Epidermal melanocyte (primary cell): ENCODE data around the gene PLXNA3.
"Not testable (repeated sequence)": the region's sequence is repeated elsewhere in the genome, so short reads cannot be mapped to it uniquely, and the experiment has no call there.

Experiments used
- DNase-seq: peaks from one replicate; pipeline ENCODE4 v3.0.0; 2011; ENCODE audit warnings: low spot score; ENCODE audit not compliant: insufficient read length

PLXNA3 gene

DNA sequence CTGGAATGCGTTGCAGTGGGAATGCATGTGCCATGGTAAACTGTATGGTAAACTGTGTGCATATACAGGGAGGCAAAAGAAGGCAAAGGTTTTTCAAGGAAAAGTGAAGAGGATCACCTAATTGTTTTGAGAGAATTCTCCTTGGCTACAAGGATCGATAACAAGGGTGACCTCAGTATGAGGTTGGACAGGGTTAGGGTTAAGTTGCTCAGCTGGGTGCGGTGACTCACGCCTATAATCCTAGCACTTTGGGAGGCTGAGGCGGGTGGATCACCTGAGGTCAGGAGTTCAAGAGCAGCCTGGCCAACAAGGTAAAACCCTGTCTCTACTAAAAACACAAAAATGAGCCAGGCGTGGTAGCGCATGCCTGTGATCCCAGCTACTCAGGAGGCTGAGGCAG, 43.3 kb downstream of the PLXNA3 start:
- not testable (repeated sequence) for DNase-seq

DNA sequence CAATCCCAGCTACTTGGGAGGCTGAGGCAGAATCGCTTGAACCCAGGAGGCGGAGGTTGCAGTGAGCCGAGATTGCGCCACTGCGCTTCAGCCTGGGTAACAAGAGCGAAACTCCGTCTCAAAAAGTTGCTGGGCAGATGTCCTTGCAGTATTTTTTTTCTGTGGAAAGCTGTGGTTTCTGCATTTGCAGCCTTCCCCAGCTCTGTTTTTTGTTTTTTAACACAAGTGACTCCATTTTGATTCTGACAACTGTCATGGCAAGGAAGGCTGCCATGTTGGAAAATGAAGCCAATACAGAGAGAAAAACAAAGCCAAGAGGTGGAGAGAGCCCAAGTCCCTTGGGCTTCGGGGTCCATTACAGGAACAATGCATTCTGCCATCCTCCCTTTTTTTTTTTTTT, 44.0 kb downstream of the PLXNA3 start:
- DNase-seq = no peak

DNA sequence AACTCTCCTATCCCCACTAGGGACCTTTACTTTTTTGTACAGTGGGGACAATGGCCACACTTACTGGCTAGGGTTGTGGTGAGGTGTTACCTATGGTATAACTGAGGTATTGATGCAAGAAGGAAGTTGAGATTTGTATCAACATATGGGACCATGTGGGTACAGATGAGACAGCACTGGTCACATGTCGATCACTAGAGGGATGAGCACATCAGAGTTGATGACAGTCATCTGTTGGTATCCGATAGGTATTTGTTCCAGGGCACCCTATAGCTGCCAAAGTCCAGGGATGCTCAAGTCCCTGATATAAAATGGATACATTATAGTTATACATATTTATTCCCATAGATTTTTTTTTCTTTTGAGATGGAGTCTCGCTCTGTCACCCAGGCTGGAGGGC, 44.9 kb downstream of the PLXNA3 start:
- DNase-seq = no peak

GRCh38 chrX:154505734-154506133, 47.7 kb downstream of the PLXNA3 start:
- no peak for DNase-seq

DNA sequence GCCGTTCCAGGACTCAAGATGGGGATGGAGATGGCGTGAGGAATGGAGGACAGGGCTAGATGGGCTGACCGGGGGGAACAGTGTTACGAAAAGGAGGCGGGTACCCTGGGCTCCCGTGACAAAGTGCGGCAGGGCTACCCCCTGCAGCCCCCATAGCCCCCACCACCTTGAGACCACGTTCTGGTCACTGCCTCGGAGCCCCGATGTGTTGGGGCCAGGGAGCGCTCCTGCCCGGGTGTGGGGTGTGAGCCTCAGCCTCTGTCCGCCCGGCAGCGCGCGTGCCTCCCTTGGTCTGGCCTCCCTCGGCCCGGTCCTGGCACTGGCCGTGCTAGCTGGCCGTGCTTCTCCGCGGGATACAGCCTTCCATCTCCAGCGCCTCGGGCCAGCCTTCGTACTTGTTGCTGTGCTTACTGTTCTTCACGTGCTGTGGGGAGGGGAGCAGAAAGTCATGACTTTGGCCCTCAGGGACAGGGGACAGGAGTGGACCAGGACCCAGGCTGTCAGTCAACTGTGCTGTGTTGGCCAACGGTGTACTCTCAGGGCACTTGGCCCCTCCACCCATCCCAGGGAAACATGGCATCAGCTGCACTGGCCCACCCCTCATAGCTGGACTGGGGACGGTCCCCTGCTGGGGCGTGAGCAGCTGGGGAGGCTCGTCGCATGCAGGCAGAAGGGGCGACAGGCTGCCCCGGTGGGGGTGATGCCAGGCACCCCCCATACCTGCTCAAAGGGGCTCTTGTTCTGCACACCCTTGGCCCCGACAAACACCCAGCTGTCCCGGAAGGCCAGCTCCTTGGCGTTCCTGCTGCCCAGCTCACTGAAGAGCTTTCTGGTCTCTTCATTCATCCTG, 48.6 kb downstream of the PLXNA3 start:
- no peak for DNase-seq

DNA sequence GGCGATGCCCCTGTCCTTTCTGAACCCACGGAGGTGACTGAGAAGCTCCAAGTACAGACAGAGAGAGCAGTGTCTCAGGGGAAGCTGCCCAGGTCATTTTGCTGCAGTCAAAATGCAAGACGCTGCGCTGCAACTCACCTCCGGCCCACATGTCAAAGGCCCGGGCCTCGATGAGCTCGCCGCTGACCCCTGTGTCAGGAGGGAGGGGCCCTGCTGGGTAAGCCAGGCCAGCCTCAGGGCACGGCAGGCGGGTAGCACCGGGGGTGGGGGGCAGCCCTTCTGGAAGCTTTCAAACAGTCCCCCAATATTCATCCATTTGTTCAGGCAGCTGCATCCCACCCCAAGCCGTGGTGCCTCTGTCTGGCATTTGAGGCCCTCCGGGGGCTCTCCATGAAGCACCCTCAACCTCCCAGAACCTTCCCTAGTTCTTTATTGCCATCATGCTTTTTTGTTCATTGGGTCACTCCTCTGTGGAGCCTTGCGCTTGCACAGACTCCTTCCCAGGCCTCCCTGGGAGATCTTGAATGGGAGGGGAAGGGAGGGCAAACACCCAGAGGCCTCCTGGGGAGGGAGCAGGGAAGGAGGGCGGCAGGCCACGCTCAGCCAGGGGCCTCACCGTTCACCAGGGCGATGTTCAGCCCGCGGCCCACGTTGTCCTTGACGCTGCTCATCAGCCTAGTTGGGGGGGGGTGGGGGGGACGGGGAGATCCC, 49.7 kb downstream of the PLXNA3 start:
- no peak for DNase-seq

DNA sequence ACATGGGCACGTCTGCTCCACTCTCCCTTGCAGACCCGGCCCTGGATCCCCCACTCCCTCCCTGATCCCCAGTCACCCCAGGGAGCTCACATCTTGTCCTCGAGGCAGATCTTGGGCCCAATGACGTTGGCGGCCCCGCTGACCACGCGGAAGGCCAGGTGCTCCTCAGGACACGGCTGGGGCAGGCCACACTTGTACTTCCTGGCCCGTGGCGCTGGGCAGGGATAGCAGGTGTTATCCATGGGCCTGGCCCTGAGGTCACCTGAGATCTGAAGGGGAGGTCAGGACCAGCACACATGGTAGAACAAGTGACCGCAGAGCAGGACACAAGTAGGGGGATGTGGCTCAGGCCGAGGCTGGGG, 50.3 kb downstream of the PLXNA3 start:
- no peak for DNase-seq

DNA sequence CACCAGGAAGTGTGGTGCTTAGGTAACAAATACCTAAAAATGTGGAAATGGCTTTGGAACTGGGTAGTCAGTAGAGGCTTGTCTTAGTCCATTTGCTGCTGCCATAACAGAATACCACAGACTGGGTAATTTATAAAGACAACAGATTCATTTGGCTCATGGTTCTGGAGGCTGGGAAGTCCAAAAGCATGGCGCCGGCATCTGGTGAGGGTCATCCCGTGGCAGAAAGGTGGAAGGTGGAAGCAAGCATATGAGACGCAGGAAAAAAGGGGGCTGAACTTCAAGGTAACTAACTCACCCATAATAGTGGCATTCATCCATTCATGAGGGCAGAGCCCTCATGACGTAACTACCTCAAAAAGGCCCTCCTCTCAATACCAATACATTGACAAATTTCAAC, 51.4 kb downstream of the PLXNA3 start:
- no peak for DNase-seq

DNA sequence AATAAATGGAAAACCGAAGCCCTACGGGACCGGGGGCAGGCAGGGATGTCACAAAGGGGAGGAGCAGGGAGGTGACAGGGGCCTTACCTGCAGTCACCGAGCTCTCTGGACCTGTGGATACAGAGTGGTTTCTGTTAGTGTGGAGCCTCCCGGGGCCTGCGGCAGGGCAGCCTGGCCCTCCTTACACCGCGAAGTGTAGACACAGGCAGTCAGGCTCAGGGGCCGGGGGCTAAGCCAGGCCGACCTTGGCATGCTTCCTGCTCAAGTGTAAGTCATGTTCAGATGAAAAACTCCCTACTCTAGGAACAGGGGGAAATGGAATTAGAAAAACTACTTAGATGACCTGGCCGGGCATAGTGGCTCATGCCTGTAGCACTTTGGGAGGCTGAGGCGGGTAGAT, 53.7 kb downstream of the PLXNA3 start:
- DNase-seq = no peak

- no peak for DNase-seq
Observed at GRCh38 chrX:154512879-154513553, 54.9 kb downstream of the PLXNA3 start.

GRCh38 chrX:154513716-154514115, 55.6 kb downstream of the PLXNA3 start:
- DNase-seq = no peak

GRCh38 chrX:154515090-154515965, 57.2 kb downstream of the PLXNA3 start:
- no peak for DNase-seq

DNA sequence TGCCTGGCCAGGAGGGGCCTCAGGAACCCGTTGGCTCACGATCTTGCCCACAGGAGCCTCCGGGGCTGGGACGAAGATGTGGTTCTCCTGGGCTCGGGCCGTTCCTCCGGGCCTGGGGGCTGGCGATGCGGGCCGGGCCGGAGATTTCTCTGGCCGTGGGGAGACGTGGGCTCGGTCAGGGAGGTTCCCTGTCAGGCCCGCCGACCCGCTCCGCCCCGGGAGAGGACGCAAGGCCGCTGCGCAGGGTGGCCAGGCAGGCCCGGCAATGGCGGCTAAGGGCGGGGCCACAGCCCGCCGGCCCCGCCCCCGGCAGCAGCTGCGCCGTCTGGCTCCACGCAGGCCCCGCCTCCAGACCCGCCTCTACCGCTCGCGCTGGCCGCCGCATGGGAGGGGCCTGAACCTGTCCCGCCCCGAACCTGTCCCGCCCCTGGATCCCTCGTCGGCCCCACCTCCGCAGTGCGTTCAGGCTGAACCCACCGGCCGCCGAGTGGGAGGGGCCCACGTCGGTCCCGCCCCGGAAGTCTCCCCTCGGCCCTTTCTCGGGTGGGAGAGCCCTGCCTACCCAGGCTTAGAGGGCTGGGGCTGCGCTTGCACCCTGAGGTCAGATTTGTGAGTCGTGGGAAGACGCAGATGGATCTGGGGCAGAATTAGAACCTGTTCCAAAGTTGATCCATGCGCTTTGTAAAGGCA, 58.0 kb downstream of the PLXNA3 start, which contains the start of gene FAM3A:
FAM3A (minus strand) TSS at position 267 of the 690 bp plus-strand sequence. CDS start 460 bp downstream, outside the sequence.
- no peak for DNase-seq

DNA sequence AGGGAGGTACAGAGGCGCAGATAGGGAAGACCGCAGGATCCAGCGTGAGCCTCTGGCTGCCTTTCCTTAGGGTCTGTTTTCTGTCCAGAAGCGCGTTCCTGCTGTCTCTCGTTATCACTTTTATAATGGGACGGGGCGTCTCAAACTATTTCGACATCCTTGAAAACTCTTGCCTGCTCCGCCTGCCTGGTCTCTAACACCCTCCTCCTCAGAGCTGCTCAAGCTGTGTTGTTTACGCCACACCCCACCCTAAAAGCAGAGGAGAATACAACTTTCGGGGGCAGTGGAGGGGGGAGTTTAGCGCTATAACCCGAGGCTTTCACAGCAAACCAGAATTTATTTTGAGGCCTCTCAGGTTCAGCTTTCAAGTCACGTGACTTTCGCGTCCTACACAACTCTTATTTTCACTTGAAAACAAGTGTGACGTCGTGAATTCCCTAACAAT, 58.6 kb downstream of the PLXNA3 start:
- no peak for DNase-seq

GRCh38 chrX:154517101-154517781, 59.2 kb downstream of the PLXNA3 start:
- DNase-seq = no peak

DNA sequence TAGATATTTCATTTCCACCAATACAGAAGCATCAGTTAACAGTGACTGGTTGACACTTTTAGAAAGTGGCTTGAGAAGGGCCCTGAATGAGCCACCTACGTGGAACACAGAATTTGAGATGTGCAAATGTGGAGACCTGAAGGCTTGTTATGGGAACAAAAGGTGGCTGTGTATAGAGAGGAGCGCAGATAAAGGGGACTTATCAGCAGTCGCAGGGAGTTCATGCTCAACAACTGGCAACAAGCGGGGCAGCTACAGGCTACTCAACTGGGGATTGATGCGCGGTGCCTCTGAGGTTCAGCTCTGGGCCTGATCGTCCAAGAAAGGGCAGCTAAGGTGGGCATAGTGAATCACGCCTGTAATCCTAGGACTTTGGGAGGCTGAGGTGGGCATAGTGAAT, 61.3 kb downstream of the PLXNA3 start:
- no peak for DNase-seq

DNA sequence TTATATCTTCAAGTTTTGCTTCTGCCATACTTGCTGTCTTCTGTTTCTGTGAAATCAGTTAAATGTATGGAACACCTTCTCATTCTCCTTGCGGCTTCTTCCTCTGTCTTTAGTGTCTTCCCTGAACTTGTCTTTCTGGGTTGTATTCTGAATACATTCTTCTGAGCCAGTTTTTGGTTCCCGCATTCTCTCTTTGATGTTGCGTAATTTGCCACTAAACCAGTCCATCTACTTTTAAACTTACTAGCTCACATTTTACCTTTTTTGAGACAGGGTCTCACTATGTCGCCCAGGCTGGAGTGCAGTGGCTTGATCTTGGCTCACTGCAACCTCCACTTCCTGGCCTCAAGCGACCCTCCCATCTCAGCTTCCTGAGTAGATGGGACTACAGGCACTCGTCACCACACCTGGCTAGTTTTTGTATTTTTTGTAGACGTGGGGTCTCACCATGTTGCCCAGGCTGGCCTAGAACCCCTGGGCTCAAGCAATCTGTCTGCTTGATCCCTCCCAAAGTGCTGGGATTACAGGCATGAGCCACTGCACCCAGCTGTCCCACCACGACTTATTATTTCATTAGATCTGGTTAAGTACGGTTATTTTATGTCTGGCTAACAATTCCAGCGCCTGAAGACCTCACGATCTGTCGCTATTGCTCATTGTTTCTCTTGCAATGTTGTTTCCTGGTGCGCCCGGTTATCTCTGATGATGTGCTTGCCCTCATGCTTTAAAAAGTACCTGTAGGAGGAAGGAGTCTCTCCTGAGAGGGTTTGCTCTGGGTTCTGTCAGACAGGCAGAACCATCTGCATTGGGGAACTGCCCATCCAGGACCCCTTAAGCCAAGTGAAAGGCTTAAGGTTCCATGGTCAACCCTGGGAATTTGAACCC, 67.8 kb downstream of the PLXNA3 start:
- no peak for DNase-seq

DNA sequence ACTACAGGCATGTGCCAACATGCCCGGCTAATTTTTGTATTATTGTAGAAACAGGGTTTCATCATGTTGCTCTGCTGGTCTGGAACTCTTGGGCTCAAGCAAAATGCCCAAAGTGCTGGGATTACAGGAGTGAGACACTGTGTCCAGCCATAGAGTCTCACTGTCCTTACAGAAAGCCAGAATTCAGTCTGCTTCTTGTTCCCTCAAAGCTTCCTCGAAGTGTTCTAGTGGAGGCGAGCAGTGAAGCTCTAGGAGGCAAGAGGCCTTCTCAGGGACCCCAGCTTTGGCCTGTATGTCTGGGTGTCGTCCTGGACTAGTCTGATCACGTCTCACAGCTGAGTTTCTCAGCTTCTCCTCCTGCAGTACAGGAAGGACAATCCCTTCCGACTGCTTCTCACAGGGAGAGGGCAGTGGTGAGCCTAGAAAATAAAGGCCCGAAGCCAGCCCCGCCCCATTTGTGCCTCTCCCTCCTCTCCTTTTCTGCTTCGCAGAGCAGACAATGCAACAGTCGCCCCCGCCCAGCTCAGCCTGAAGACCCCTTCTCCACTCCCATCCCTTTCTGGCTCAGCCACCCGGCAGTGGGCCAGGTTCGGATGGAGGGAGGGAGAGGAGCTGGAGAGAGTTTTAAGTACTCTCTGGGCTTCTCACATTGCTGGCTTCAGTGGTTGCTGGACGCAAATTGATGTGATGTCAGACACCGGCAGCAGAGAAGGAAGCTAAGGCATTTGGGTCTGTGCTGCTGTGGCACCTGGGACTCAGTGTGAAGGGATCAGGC, 69.0 kb downstream of the PLXNA3 start:
- peak; percentile 65 for DNase-seq
